HG03175 (cell line): ENCODE measurements around the gene MAP3K3.
A peak's percentile ranks its signal among the peaks of the same experiment; 100 is the strongest.

Experiments
- ATAC-seq: cut with Tn5 transposase; IDR thresholded peaks from one replicate; pipeline ENCODE4 v1.9.1; 2021; ENCODE audit warnings: mild to moderate bottlenecking, moderate library complexity; ENCODE audit not compliant: unreplicated experiment

MAP3K3 gene

GRCh38 chr17:63692195-63692816 lies 70.1 kb downstream of the MAP3K3 start:
- ATAC-seq = no peak

- ATAC-seq = no peak
These were observed 71.3 kb downstream of the MAP3K3 start for GRCh38 chr17:63693411-63694113.

- no peak for ATAC-seq
These were observed 72.2 kb downstream of the MAP3K3 start for GRCh38 chr17:63694229-63694949.

DNA sequence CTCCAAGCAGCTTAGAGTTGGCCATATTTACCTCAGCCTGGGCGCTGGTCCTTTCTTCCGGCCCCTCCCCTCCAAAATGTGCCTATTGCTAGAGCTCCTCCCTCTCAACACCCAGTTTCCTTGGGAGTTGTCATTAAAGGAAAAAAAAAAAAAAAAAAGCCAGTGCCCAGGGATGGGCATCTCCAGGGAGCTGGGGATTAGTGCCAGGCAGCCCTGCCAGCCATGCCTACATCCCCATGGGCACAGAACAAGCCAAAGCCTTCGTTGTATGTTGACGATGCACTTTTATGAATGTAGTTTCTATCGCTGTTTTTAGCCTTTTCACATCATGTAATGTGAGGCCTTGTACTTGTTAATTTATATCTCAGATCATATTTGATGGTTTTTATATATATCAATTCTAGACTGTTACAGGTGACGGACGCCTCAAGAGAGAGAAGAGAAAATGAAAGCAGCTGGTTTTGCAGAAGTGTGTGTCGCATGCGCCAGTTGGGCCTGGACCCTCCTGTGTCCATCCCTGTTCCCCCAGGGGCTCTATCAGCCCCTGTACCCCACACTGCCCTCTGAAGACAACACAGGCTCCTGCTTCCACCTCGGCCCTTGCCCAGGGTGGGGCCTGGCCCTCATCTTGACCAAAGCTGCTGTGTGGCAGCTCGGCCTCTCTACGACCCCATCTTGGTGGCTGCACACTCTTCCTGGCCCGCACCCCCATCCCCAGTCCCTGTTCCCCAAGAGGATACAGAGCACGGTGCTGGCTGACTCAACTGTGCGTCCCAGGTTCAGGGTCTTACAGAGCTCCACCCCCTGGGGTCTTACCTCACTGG lies 72.9 kb downstream of the MAP3K3 start:
- ATAC-seq = no peak

GRCh38 chr17:63695889-63696288 lies 73.7 kb downstream of the MAP3K3 start:
- ATAC-seq = no peak

DNA sequence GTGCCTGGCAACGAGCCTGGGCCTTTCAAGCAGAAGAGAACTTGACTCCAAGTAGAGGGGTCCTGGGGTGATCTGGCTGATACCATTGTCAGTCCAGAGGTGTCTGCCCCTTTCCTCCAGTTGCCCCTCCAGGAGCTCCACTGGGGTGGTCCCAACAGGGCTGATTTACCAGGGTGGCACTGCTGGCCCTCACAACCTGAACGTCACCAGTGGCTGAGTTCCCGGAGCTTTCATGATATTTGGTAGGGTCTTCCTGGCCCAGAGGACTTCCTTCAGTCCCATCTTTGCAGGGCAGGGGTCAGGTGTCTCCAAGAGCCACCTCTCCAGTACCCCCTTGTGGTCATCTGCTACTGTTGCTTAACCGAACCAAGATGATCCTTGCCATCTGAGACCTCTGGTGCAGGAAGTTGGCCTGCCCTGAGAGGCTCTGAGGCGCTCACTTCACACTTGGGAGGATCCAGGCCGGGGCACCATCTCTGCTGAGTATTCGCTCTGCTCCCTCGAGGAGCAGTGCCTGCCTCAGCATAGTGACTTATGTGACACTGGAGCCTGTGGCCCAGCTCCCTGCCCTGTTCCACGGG lies 74.3 kb downstream of the MAP3K3 start:
- ATAC-seq = no peak

GRCh38 chr17:63697341-63698286 lies 75.4 kb downstream of the MAP3K3 start:
- peak; percentile 29 for ATAC-seq

GRCh38 chr17:63698381-63698885 lies 76.2 kb downstream of the MAP3K3 start:
- ATAC-seq = no peak

DNA sequence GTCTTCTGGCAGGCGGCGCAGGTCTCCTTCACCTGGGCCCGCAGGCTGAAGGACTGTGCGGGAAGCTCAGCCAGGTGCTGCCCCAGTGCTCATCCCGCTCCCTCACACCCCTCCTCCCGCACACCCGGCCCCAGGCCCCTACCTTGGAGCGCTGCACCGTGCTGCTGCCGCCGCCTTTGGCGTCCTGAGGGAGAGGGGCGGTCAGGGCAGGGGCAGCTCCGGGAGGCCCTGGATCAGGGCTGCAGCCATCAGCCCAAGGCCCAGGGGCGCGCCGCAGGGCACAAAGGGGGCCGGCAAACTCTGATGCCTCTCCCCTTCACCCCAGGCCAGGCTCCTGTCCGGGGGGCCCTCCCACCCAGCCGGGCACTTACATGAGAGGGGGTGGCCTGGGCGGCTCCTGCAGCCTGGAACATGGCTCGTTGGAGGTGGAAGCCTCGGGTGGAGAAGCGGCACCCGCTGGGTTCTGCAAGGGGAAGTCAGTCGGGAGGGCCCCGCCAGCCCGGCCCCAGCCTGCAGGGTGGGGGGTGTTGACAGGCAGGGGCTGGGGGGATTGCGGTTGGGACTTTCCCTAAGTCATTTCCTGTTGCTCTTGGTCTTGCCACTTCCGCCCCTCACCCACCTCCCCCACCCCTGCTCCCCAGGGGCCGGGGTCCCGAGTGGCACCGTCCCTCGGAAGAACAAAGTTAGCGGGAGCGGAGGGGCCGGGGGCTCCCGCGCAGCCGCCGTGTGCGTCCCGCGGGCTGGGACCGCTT lies 76.8 kb downstream of the MAP3K3 start:
- peak; percentile 31 for ATAC-seq

DNA sequence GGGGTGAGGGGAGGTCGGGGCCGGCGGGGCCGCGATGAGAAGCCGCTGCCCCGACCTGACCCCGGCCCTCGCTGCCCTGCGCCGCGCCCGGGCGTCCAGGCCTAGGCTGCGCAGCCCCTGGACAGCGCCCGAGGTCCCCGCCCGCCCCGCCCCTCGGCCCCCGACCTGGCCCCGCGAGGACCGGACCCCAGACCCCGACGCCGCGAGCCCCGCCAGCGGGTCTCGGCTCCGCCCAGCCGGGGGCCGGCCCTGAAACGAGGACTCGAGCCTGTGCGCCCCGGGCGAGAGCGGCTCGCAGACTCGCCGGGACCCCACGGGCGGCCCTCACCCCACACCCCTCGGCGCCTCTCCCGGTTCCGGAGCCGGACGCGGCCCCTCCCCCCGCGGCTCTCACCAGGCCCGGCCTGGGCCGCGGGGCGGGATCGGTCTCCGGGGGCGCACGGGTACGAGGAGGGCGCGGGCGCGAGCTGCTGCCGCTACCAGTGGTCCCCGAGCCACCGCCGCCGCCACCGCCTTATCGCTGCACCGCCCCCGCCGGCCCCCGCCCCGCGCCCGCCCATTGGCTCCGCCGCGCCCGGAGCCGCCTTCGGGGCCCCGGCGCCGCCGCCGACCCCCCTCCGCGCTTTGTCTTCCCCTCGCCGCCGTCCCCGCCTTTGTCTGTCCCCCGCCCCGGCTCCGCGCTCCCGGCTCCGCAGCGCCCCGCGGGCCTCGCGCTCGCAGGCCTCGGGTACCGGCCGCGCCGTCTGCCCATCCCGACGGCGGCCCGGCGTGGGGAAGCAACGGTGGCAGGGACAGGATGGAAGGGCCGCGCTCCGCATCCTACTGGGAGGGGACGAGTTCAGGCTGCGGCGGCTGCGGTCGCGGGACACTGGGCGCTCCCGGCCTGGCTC lies 77.7 kb downstream of the MAP3K3 start, which contains the start of gene LIMD2:
Gene LIMD2, minus strand, starts transcription at position 488 of the 890 bp plus-strand sequence. CDS start 827 bp downstream, outside the sequence.
- ATAC-seq = peak; percentile 10

- ATAC-seq = no peak
These were observed 78.6 kb downstream of the MAP3K3 start for GRCh38 chr17:63700528-63701455.

DNA sequence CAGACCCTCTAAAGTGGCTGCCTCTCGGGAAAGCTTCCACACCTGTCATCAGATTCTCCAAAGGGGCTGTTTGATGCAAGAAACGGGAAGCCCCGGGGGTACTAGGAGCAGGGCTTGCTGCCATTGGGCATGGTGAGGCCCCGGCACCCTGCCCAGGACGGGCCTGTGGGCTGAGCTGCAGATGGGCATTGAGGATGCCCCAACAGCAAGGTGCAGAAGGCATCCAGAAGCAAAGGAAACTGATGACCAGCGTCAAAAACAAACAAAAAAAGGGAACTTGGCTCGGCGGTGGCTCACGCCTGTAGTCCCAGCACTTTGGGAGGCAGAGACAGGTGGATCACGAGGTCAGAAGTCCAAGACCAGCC lies 79.2 kb downstream of the MAP3K3 start:
- no peak for ATAC-seq

- peak; percentile 13 for ATAC-seq
These were observed 79.9 kb downstream of the MAP3K3 start for GRCh38 chr17:63701868-63702720.

GRCh38 chr17:63702721-63703015 lies 80.5 kb downstream of the MAP3K3 start:
- ATAC-seq = no peak

GRCh38 chr17:63703029-63703428 lies 80.8 kb downstream of the MAP3K3 start:
- no peak for ATAC-seq
